ENCODE results near the gene NAXD. TPM values are rescaled to one million over a fixed set of nuclear protein-coding genes. Genes with fewer than 3 reads are reported as not detected.

Gene NAXD
- total and polyA plus RNA-seq, 2 experiments from 2014 or later, result 16.9 to 18.5 TPM

- H3K27me3 Mint-ChIP-seq (ENCODE audit: insufficient read depth, low read depth, poor library complexity), result peaks cover 6% of the 10 kb centered on the region
- peak; percentile 64 for ATAC-seq
- H3K4me1 Mint-ChIP-seq, result peaks cover 14% of the 10 kb centered on the region
- H3K27me3 ChIP-seq (ENCODE audit: insufficient read depth), result no peaks in the 10 kb centered on the region
- H4K20me1 ChIP-seq (replicated peaks; ENCODE audit: insufficient read depth), result no peaks in the 10 kb centered on the region
- TF ChIP-seq ETS1 (IDR thresholded peaks at IDR 0.05), result no peak
- TF ChIP-seq ZNF114 (CRISPR knock-in tag; IDR thresholded peaks at IDR 0.05), result no peak
- TF ChIP-seq STAT1 (IDR thresholded peaks at IDR 0.05; ENCODE audit: unreplicated experiment), result no peak
- 0 out of 2 replicates have a peak, but pooled peaks have one; percentile 23 for TF ChIP-seq CREB1 (CRISPR knock-in tag; IDR thresholded peaks at IDR 0.05; ENCODE audit: low read depth)
- peak in 1 of 2 experiments; percentile 55; a peak in 2 of 4 replicates for TF ChIP-seq CTCF (conservative IDR thresholded peaks at IDR 0.05; ENCODE audit: low read depth in 2 of 2)
- H3K27ac ChIP-seq (ENCODE audit: low read depth), result no peak overlapping the region
- H3K4me1 ChIP-seq (ENCODE audit: insufficient read depth), result no peaks in the 10 kb centered on the region
- no peaks in the 10 kb centered on the region for H3K36me3 Mint-ChIP-seq (ENCODE audit: low read depth)
- H3K9me2 ChIP-seq (ENCODE audit: insufficient read depth), result no peaks in the 10 kb centered on the region
- no peak overlapping the region for H3K4me3 Mint-ChIP-seq
- DNase-seq (ENCODE audit: low spot score), result no peak
- no peak overlapping the region for H3K27ac Mint-ChIP-seq
- no peak overlapping the region; the same call in 1 of the 2 replicates for H3K4me2 ChIP-seq
- peak overlapping the region; percentile 92 for H2AFZ ChIP-seq
- no peaks in the 10 kb centered on the region for H3K36me3 ChIP-seq (ENCODE audit: insufficient read depth)
- H3K4me3 ChIP-seq, result no peak overlapping the region
- H3F3A ChIP-seq (replicated peaks; ENCODE audit: low read depth), result no peaks in the 10 kb centered on the region
- no peaks in the 10 kb centered on the region for H3K9me3 Mint-ChIP-seq
- H3K79me2 ChIP-seq (replicated peaks; ENCODE audit: insufficient read depth), result no peaks in the 10 kb centered on the region
Observed at GRCh38 chr13:110575322-110576069, 39.8 kb upstream of the NAXD start.

GRCh38 chr13:110576070-110576394, 39.3 kb upstream of the NAXD start:
- Mint-ChIP-seq H3K36me3 (ENCODE audit: low read depth) (no peaks in the 10 kb centered on the region), H3K9me3 (no peaks in the 10 kb centered on the region), H3K27me3 (ENCODE audit: insufficient read depth, low read depth, poor library complexity) (peaks cover 6% of the 10 kb centered on the region), H3K4me1 (peaks cover 14% of the 10 kb centered on the region), H3K4me3 (no peak overlapping the region), H3K27ac (no peak overlapping the region; the same call in 1 of the 2 replicates)
- Histone ChIP-seq H3K9me2 (ENCODE audit: insufficient read depth) (no peaks in the 10 kb centered on the region), H3K4me3 (no peak overlapping the region), H3K27ac (ENCODE audit: low read depth) (no peak overlapping the region), H3K4me1 (ENCODE audit: insufficient read depth) (no peaks in the 10 kb centered on the region), H3K79me2 (replicated peaks; ENCODE audit: insufficient read depth) (no peaks in the 10 kb centered on the region), H2AFZ (peak overlapping the region; percentile 92; the same call in 1 of the 2 replicates), H4K20me1 (replicated peaks; ENCODE audit: insufficient read depth) (no peaks in the 10 kb centered on the region), H3K4me2 (no peak overlapping the region), H3K36me3 (ENCODE audit: insufficient read depth) (no peaks in the 10 kb centered on the region), H3K27me3 (ENCODE audit: insufficient read depth) (no peaks in the 10 kb centered on the region), H3F3A (replicated peaks; ENCODE audit: low read depth) (no peaks in the 10 kb centered on the region)
- DNase-seq (ENCODE audit: low spot score) (no peak), ATAC-seq (no peak)
- no peak for TF ChIP-seq ZNF114 (CRISPR knock-in tag; IDR thresholded peaks at IDR 0.05)
- no peak for TF ChIP-seq JUNB (IDR thresholded peaks at IDR 0.05; ENCODE audit: unreplicated experiment)
- TF ChIP-seq ZNF462 (CRISPR knock-in tag; IDR thresholded peaks at IDR 0.05), result no peak
- TF ChIP-seq ETS1 (IDR thresholded peaks at IDR 0.05), result no peak
- TF ChIP-seq POLR2AphosphoS5 (IDR thresholded peaks at IDR 0.05; ENCODE audit: low read depth), result no peak
- no peak for TF ChIP-seq CREB1 (CRISPR knock-in tag; IDR thresholded peaks at IDR 0.05; ENCODE audit: low read depth)
- TF ChIP-seq NANOG (IDR thresholded peaks at IDR 0.05; ENCODE audit: borderline replicate concordance), result no peak
- TF ChIP-seq STAT1 (IDR thresholded peaks at IDR 0.05; ENCODE audit: unreplicated experiment), result no peak

All from GM23338 (cell line).